GM18870 (cell line): ENCODE data around the gene PTPRS.
"Not testable (repeated sequence)": the region's sequence is repeated elsewhere in the genome, so short reads cannot be mapped to it uniquely, and the experiment has no call there.

Source experiments
- ATAC-seq: cut with Tn5 transposase; IDR thresholded peaks from one replicate; pipeline ENCODE4 v1.9.1; 2021; ENCODE audit warnings: moderate library complexity; ENCODE audit not compliant: unreplicated experiment

Gene PTPRS

GRCh38 chr19:5340637-5341447 lies at the start of gene PTPRS:
PTPRS (minus strand) TSS chr19:5340812; CDS start chr19:5286140, 54,672 bp downstream.
- no peak for ATAC-seq

DNA sequence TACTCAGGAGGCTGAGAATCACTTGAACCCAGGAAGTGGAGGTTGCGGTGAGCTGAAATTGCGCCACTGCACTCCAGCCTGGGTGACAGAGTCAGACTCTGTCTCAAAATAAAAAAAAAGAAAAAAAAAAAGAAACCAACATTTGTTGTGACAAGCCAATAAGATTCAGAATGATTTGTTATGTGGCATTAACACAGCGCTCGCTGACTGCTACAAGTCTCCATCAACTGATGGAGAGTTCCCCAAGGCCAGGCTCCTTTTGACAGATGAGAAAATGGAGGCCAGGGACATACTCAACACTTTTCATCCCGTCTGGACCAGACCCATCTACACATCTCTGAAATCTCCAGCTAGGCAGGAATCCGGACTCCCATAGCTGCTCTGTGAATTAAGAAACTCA lies 48.7 kb upstream of the PTPRS start:
- no peak for ATAC-seq

GRCh38 chr19:5387472-5387871 lies 46.9 kb upstream of the PTPRS start:
- ATAC-seq = no peak

DNA sequence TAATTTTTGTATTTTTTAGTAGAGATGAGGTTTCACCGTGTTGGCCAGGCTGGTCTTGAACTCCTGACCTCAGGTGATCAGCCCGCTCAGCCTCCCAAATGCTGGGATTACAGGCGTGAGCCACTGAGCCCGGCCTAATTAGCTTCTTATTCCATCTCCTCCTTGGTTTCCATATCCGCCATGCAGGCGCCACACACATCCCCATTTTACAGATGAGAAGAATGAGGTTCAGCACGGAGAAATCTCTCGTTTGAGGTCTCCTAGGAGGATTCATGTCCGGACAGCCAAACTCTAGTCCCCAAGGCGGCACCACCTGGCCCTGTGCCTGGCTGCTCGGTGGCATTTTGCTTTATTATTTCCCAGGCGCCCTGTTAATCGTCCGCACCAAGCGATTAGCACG lies 46.2 kb upstream of the PTPRS start:
- no peak for ATAC-seq

- not testable (repeated sequence) for ATAC-seq
These were observed 40.6 kb upstream of the PTPRS start for GRCh38 chr19:5381197-5381596.

GRCh38 chr19:5380215-5380919 lies 39.8 kb upstream of the PTPRS start:
- ATAC-seq = no peak

DNA sequence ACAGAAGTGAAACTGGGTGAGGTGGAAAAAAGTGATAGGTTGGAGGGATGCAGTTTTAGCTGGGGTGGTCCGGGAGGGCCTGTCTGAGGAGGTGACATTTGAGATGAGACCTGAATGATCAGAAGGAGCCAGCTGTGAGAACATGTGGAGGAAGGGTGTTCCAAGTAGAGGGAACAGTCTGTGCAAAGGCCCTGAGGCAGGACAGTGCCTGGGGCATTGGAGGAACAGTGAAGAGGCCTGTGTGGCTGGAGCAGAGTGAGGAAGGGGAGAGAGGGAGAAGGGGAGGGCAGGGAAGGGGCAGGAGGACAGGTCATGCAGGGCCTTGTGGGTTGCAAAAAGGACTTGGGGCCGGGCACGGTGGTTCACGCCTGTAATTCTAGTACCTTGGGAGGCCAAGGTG lies 36.3 kb upstream of the PTPRS start:
- no peak for ATAC-seq

- no peak for ATAC-seq
These were observed 32.1 kb upstream of the PTPRS start for GRCh38 chr19:5372572-5373200.

GRCh38 chr19:5369962-5370367 lies 29.4 kb upstream of the PTPRS start:
- ATAC-seq = no peak

DNA sequence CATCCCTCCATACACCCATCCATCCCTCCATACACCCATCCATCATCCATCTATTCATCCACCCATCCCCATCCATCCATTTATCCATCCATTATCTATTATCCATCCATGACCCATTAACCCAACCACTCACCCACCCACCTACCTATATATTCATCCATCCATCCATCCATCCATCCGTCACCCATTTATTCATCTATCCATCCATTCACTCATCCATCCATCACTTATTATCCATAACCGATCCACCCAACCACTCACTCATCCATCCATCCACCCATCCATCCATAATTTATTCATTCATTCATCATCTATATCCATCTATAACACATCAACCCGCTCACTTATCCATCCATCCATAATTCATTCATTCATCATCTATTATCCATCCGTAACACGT lies 28.7 kb upstream of the PTPRS start:
- ATAC-seq = no peak

DNA sequence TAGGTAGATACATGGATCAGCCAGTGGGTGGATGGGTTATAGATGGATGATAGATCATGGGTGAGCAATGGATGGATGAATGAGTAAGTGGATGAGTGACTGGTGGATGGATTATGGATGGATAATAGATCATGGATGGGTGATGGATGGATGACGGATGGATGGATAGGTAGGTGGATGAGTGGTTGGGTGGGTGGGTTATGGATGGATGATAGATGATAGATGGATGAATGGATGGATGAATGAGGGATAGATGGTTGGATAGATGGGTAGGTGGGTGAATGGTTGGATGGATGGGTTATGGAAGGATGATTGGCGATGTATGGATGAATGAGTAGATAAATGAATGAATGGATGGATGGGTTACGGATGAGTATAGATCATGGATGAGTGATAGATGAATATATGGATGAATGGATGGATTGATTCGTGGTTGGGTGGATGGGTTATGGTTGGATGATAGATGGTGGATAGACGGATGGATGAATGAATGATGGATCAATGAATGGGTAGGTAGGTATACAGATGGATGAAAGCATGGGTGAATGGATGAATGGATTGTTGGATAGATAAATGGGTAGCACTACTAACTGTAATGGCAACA lies 27.0 kb upstream of the PTPRS start:
- no peak for ATAC-seq

DNA sequence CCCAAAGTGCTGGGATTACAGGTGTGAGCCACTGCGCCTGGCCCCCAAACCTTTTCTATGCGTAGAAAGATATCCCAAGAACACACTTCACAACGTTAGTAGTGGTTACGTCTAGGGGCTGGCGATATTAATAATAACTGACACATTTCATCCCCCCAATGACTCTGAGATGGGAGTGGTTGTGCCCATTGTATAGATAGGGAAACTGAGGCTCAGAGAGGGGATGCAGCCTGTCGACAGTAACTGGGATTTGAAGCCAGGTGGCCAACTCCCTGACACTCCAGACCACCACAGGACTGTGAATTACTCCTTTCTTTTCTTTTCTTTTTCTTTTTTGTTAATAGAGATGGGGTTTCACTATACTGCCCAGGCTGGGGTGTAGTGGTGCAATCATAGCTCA lies 25.3 kb upstream of the PTPRS start:
- ATAC-seq = no peak

GRCh38 chr19:5364674-5365073 lies 24.1 kb upstream of the PTPRS start:
- ATAC-seq = no peak

DNA sequence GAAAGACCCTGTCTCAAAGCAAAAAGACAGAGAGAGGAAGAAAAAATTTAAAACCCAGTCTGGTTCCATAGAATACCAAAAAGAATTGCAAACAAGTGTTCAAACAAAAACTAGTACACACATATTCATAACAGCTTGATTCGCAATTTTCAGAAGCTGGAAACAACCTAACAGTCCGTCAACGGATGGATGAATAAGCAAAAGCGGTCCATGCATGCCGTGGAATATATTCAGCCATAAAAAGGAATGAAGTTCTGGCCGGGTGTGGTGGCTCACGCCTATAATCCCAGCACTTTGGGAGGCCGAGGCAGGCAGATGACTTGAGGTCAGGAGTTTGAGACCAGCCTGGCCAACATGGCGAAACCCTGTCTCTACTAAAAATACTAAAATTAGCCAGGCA lies 21.2 kb upstream of the PTPRS start:
- ATAC-seq = not testable (repeated sequence)

DNA sequence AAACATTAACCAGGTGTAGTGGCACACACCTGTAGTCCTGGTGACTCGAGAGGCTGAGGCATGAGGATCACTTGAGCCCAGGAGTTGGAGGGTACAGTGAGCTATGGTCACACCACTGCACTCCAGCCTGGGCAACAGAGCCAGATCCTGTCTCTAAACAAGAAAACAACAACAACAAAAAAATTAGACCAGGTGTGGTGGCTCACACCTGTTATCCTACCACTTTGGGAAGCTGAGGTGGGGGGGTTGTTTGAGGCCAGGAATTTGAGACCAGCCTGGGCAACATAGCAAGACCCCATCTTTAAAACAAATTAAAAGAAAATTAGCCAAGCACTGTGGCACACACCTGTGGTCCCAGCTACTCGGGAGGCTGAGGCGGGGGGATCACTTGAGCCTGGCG lies 20.8 kb upstream of the PTPRS start:
- ATAC-seq = no peak

GRCh38 chr19:5360003-5360780 lies 19.6 kb upstream of the PTPRS start:
- ATAC-seq = no peak

- ATAC-seq = no peak
These were observed 17.7 kb upstream of the PTPRS start for GRCh38 chr19:5358173-5358800.

DNA sequence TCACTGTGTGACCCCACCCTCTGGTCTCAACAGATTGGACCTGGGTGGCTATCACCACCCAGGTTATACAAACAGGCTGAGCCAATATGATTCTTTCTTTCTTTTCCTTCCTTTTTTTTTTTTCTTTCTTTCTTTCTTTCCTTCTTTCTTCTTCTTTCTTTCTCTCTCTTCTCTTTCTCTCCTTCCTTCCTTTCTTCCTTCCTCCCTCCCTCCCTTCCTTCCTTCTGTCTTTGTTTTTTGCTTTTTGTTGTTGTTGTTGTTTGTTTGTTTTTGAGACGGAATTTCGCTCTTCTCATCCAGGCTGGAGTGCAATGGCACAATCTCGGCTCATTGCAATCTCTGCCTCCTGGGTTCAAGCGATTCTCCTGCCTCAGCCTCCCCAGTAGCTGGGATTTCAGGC lies 17.0 kb upstream of the PTPRS start:
- ATAC-seq = no peak

DNA sequence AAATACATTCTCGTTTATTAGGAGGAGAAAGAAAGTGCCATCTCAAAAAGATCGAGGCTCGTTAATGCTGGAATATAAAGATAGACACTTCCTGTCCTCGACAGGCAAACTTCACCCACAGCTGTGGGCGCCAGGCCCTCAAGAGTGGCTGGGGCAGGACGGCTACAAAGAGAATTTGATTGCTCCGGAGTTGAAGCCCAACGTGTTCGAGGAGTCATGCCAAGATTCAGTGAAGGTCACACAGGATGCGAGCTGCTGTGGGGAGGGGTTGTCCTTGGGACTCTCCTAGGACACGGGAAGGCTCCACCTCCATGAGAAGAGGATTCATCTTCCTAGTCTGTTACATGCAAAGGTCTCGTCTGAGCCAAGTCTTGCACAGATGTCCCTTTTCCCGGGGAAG lies 16.3 kb upstream of the PTPRS start:
- no peak for ATAC-seq

- no peak for ATAC-seq
These were observed 15.8 kb upstream of the PTPRS start for GRCh38 chr19:5356428-5356827.
